NCI-H1417 (cell line): ENCODE data around the gene MVB12A.

Experiments
- DNase-seq, 3 experiments: peaks; one replicate each; lab custom pipeline; 2025; lab: John Stamatoyannopoulos, UW

MVB12A gene

DNA sequence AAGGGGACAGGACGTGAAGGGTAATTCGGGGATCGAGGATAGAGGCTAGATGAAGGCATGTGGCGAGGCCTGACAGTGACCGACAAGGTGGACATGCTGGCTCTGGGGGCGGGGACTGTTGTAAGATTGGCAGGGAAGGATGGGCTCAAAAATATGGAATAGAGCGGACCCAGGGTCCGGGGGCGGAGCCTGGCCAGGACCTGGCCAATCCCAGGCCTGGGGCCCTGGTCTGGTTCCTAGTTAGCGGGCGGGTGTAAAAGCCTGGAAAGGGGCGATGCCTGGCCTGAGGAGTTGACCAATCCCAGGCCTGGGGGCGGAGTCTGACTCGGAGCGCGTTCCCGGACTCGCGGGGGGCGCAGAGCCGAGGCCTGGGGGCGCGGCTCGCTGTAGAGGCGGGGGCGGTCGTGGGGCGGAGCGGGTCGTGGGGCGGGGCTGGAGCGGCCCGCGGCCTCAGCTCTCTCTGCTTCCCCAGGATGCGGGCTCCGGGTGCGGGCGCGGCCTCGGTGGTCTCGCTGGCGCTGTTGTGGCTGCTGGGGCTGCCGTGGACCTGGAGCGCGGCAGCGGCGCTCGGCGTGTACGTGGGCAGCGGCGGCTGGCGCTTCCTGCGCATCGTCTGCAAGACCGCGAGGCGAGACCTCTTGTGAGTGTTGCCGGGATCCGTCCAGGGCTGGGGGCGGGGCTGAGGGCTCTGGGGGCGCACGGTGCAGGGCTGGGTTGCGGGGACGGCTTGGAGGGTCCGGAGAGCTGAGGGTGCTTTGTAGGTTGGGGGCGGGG, 50.4 kb downstream of the MVB12A start, which contains the start of gene SLC27A1:
TSS of gene SLC27A1 (plus strand) at position 457 of the 774 bp plus-strand sequence. CDS start at position 474, 17 bp downstream.
- peak; percentile 92 to 99 (median 97) for DNase-seq

DNA sequence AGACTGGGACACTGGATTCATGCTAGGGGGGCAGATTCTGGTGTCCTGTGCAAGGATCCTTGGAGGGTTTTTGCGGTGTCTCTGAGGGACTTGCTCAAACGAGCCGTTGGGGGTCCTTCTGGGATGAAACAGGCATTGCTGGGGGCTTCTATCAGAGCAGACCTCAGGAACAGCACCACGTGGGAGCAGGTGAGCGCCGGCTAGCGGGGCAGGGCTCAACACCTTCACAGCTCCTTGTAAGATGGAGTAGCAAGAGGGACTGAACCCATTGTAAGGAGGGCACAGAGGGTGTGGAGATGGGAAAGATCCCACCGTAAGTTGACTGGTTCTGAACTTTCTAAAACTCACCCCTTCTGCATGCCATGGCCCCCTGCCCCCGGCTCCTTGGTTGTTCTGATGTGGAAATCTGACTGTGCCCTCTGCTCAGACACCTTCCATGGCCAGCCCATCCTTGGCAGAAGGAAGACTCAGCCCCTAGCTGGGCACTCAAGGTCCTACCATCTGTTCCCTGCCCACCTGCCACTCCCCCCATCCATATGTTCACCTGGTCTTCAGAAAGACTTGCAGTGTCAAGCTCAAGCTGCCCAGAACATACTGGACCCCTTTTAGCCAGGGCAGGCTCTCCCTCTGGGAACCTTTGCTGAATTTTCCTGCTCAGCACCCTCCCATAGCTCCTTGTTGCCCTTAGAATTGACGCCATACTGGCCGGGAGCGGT, 51.7 kb downstream of the MVB12A start:
- DNase-seq: no peak

GRCh38 chr19:17473041-17473440, 53.2 kb downstream of the MVB12A start:
- no peak for DNase-seq
